Nephron (organoid): ENCODE results near the gene RBBP7.
A peak's percentile ranks its signal among the peaks of the same experiment; 100 is the strongest.

Experiments
- H3K27ac Mint-ChIP-seq, 3 experiments: 2 replicates each; pipeline ENCODE4 v1.8.0; 2020; ENCODE audit warnings: mixed read lengths in 3 of 3, mild to moderate bottlenecking in 2 of 3, moderate library complexity in 1 of 3
- H3K27me3 Mint-ChIP-seq: 2 replicates; pipeline ENCODE4 v1.8.0; 2021; ENCODE audit warnings: low read depth, mild to moderate bottlenecking, moderate library complexity, mixed read lengths
- H3K36me3 Mint-ChIP-seq: 2 replicates; pipeline ENCODE4 v1.8.0; 2020; ENCODE audit warnings: low read depth, mixed read lengths
- H3K4me1 Mint-ChIP-seq: 2 replicates; pipeline ENCODE4 v1.8.0; 2020; ENCODE audit warnings: mixed read lengths
- H3K4me3 Mint-ChIP-seq, 3 experiments: 2 replicates each; pipeline ENCODE4 v1.8.0; 2020; ENCODE audit warnings: mild to moderate bottlenecking in 3 of 3, mixed read lengths in 3 of 3, moderate library complexity in 2 of 3
- H3K9me3 Mint-ChIP-seq: 2 replicates; pipeline ENCODE4 v1.8.0; 2020; ENCODE audit warnings: mixed read lengths
- CTCF ChIP-seq, 3 experiments: fragments of 200-600 bp; sonication (generic); IDR thresholded peaks; one replicate each; pipeline ENCODE4 v1.5.0; 2021; ENCODE audit warnings: antibody characterized with exemption in 3 of 3; ENCODE audit not compliant: unreplicated experiment in 3 of 3

Gene RBBP7

GRCh38 chrX:16870862-16871815, 977 bp upstream of the RBBP7 start:
- TF ChIP-seq CTCF (IDR thresholded peaks at IDR 0.05; ENCODE audit: unreplicated experiment in 3 of 3) = peak in 1 of 3 experiments; percentile 15
- Mint-ChIP-seq H3K27me3 (peaks cover 8% of the 10 kb centered on the region), H3K36me3 (peaks cover 18% of the 10 kb centered on the region), H3K4me1 (peaks cover 63% of the 10 kb centered on the region), H3K4me3 (peak overlapping the region; percentile 86 to 89 (median 86)), H3K9me3 (no peaks in the 10 kb centered on the region), H3K27ac (peak overlapping the region; percentile 100)

- Mint-ChIP-seq H3K27me3 (no peaks in the 10 kb centered on the region), H3K9me3 (no peaks in the 10 kb centered on the region), H3K27ac (peak overlapping the region; percentile 99 to 100 (median 100)), H3K4me3 (peak overlapping the region; percentile 97 to 100 (median 97)), H3K4me1 (peaks cover 62% of the 10 kb centered on the region), H3K36me3 (peaks cover 25% of the 10 kb centered on the region)
- TF ChIP-seq CTCF (IDR thresholded peaks at IDR 0.05; ENCODE audit: unreplicated experiment in 3 of 3) = no peak
Measured at GRCh38 chrX:16869393-16870094, 618 bp downstream of the RBBP7 start.

- peak overlapping the region; percentile 89 to 96 (median 95) for H3K4me3 Mint-ChIP-seq
- no peaks in the 10 kb centered on the region for H3K9me3 Mint-ChIP-seq
- peak overlapping the region; percentile 85 to 97 (median 96) for H3K27ac Mint-ChIP-seq
- H3K27me3 Mint-ChIP-seq = no peaks in the 10 kb centered on the region
- peaks cover 27% of the 10 kb centered on the region for H3K36me3 Mint-ChIP-seq
- no peak for TF ChIP-seq CTCF (IDR thresholded peaks at IDR 0.05; ENCODE audit: unreplicated experiment in 3 of 3)
- H3K4me1 Mint-ChIP-seq = peaks cover 62% of the 10 kb centered on the region
Measured at GRCh38 chrX:16868920-16869319, 1.2 kb downstream of the RBBP7 start.

- Mint-ChIP-seq H3K36me3 (peaks cover 36% of the 10 kb centered on the region), H3K4me3 (peak overlapping the region; percentile 89 to 96 (median 95)), H3K27ac (peak overlapping the region; percentile 85 to 97 (median 96)), H3K4me1 (peaks cover 58% of the 10 kb centered on the region), H3K9me3 (no peaks in the 10 kb centered on the region), H3K27me3 (no peaks in the 10 kb centered on the region)
- TF ChIP-seq CTCF (IDR thresholded peaks at IDR 0.05; ENCODE audit: unreplicated experiment in 3 of 3) = no peak
Measured at GRCh38 chrX:16867947-16868346, 2.2 kb downstream of the RBBP7 start.

GRCh38 chrX:16862829-16863228, 7.3 kb downstream of the RBBP7 start:
- H3K36me3 Mint-ChIP-seq = peaks cover 72% of the 10 kb centered on the region
- TF ChIP-seq CTCF (IDR thresholded peaks at IDR 0.05; ENCODE audit: unreplicated experiment in 3 of 3) = no peak
- H3K4me1 Mint-ChIP-seq = peaks cover 22% of the 10 kb centered on the region
- peaks cover under 1% of the 10 kb centered on the region for H3K9me3 Mint-ChIP-seq
- no peaks in the 10 kb centered on the region for H3K27me3 Mint-ChIP-seq
- no peak overlapping the region for H3K4me3 Mint-ChIP-seq
- no peak overlapping the region for H3K27ac Mint-ChIP-seq
